PFSK-1 (cell line): ENCODE data around the gene YBX2.

Source experiments
- FOXP2 ChIP-seq: optimal IDR thresholded peaks from 2 replicates; pipeline ENCODE3; 2011; ENCODE audit warnings: borderline replicate concordance, control low read depth, inconsistent platforms; ENCODE audit not compliant: insufficient read depth; ENCODE audit errors: extremely low read length, extremely low read depth
- POLR2AphosphoS5 ChIP-seq: IDR thresholded peaks from 2 replicates; pipeline ENCODE4 v1.6.1; 2012; ENCODE audit warnings: low read depth, mild to moderate bottlenecking, control low read depth, low read length, moderate library complexity
- TF ChIP-seq, protein P1 (sequence below), 2 experiments: IDR thresholded peaks; 2 replicates each; pipeline versions ENCODE4 v1.6.1 to v1.8.0; 2011 to 2012; ENCODE audit warnings: low read depth in 2 of 2, low read length in 2 of 2, control low read depth in 1 of 2, inconsistent platforms in 1 of 2, mild to moderate bottlenecking in 1 of 2, moderate library complexity in 1 of 2; ENCODE audit not compliant: insufficient read depth in 1 of 2

DNA sequence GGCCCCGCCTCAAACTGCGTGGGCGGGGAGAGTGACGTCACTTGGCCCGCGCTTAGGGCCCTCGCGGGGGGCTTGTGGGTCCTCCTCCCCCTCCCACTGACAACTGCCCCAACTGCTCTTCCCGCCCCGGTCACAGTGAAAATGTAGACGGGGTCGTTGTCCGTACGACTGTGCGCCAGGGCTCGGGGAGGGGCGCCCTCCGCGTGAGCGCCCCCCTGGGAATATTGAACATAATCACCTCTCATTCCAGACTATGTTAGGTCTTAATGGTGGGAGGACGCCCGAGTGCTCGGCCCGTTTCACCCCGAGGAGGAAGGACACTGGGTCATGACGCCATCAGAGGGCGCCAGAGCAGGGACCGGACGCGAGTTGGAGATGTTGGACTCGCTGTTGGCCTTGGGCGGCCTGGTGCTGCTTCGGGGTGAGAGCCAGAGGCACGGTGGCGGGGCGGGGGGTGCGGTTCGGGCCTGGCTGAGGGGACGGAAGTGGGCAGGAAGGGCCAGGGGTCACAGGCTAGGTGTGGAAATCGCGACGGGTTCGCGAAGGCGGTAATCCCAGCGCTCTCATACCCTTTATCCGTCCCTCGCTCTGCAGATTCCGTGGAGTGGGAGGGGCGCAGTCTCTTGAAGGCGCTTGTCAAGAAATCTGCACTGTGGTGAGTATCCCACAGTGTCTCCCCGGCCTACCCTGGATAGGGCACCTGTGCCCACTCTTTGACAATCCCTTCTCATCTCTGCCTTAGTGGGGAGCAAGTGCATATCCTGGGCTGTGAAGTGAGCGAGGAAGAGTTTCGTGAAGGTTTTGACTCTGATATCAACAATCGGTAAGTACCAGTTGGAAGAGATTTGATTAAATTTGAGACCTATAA is 42.0 kb downstream of the YBX2 start, which contains the start of gene ELP5:
- TF ChIP-seq, protein P1, sequence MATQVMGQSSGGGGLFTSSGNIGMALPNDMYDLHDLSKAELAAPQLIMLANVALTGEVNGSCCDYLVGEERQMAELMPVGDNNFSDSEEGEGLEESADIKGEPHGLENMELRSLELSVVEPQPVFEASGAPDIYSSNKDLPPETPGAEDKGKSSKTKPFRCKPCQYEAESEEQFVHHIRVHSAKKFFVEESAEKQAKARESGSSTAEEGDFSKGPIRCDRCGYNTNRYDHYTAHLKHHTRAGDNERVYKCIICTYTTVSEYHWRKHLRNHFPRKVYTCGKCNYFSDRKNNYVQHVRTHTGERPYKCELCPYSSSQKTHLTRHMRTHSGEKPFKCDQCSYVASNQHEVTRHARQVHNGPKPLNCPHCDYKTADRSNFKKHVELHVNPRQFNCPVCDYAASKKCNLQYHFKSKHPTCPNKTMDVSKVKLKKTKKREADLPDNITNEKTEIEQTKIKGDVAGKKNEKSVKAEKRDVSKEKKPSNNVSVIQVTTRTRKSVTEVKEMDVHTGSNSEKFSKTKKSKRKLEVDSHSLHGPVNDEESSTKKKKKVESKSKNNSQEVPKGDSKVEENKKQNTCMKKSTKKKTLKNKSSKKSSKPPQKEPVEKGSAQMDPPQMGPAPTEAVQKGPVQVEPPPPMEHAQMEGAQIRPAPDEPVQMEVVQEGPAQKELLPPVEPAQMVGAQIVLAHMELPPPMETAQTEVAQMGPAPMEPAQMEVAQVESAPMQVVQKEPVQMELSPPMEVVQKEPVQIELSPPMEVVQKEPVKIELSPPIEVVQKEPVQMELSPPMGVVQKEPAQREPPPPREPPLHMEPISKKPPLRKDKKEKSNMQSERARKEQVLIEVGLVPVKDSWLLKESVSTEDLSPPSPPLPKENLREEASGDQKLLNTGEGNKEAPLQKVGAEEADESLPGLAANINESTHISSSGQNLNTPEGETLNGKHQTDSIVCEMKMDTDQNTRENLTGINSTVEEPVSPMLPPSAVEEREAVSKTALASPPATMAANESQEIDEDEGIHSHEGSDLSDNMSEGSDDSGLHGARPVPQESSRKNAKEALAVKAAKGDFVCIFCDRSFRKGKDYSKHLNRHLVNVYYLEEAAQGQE (IDR thresholded peaks at IDR 0.05; ENCODE audit: insufficient read depth in 1 of 2, low read depth in 2 of 2, low read length in 2 of 2), result peak in 1 of 2 experiments; percentile 68; a peak in 2 of 4 replicates
- TF ChIP-seq POLR2AphosphoS5 (no peak; the same call in 1 of the 2 replicates), FOXP2 (peak; percentile 81)
